LNCAP (cell line): ENCODE measurements around the gene FGR.

ENCODE experiments used
- CTCF ChIP-seq: fragments of 450-650 bp; IDR thresholded peaks from 2 replicates; pipeline ENCODE4 v1.5.1; 2017; ENCODE audit warnings: mild to moderate bottlenecking

Gene FGR

DNA sequence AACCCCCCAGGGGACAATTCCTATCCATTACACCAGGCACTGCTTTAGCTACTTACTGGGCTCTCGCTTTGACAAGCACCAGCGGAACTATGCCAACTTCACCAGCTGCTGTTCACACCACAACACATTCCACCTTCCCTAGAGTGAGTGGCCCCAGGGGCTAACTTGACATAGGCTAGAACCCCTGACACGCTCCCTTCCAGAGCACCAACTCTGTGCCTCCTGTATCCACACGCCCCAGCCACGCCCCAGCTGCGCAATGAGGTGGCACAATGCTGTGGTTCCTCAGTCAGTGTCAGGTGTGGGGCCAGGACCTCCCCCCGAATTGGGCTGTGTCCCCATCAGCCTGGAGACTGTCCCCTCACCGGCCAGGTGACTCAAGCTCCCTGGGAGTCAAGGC, 11.7 kb upstream of the FGR start:
- no peak for TF ChIP-seq CTCF

- no peak for TF ChIP-seq CTCF
These were observed 10.1 kb upstream of the FGR start for GRCh38 chr1:27645071-27645415.

- TF ChIP-seq CTCF: no peak
These were observed 9.5 kb upstream of the FGR start for GRCh38 chr1:27644369-27645070.

- peak; percentile 39 for TF ChIP-seq CTCF
These were observed 8.8 kb upstream of the FGR start for GRCh38 chr1:27643600-27644368.

- no peak for TF ChIP-seq CTCF
These were observed 3.8 kb upstream of the FGR start for GRCh38 chr1:27638805-27639204.

GRCh38 chr1:27638047-27638734, 3.2 kb upstream of the FGR start:
- no peak for TF ChIP-seq CTCF

DNA sequence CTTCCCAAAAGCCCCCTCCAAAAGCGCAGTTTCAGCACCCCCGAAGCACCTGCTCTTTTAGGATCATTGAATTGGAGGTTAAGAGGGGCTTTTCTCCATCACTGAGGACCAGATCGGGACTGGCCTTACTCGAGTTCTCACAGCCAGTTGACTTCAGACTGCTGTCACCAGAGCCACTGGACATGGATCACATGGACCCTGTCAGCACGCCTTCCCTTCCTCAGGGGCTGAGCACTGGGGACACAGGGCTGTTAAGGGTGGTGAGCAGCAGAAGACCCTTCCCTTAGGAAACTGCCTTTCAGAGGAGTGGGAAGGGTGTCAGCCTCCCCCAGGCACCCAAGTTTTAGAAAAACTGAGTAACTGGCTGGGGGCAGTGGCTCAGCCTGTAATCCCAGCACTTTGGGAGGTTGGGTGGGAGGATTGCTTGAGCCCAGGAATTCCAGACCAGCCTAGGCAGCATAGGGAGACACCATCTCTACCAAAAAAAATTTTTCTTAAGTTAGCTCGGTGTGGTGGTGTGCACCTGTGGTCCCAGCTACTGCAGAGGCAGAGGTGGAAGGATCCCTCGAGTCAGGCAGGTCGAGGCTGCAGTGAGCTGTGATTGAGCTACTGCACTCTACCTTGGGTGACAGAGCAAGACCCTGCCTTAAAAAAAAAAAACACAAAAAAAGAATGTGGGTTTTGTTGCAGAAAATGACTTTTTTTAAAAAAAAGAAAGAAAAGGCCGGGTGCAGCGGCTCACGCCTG, 584 bp upstream of the FGR start:
- TF ChIP-seq CTCF: no peak
